Retinal pigment epithelial cell (primary cell): ENCODE measurements around the gene TMPRSS11B.

Experiments used
- DNase-seq: peaks from one replicate; pipeline ENCODE4 v3.0.0-alpha.2; 2010; ENCODE audit warnings: low read depth
- H3K4me3 ChIP-seq: 2 replicates; pipeline ENCODE4 v1.5.1; 2011; ENCODE audit warnings: mild to moderate bottlenecking, low read length, control low read depth, moderate library complexity
- CTCF ChIP-seq: conservative IDR thresholded peaks from 2 replicates; pipeline ENCODE4 v1.5.1; 2011; ENCODE audit warnings: low read depth, low read length, control low read depth, inconsistent platforms

TMPRSS11B gene

GRCh38 chr4:68278029-68278428 lies 32.5 kb upstream of the TMPRSS11B start:
- no peak for DNase-seq
- no peak for TF ChIP-seq CTCF

GRCh38 chr4:68277627-68278026 lies 32.1 kb upstream of the TMPRSS11B start:
- no peak overlapping the region for H3K4me3 ChIP-seq
- DNase-seq, result no peak
- no peak for TF ChIP-seq CTCF

More at GRCh38 chr4:68278029-68278428, 32.5 kb upstream of the TMPRSS11B start:
- no peak overlapping the region for H3K4me3 ChIP-seq

GRCh38 chr4:68272860-68273259 lies 27.4 kb upstream of the TMPRSS11B start:
- no peak for DNase-seq
- H3K4me3 ChIP-seq, result no peak overlapping the region
- TF ChIP-seq CTCF, result no peak

DNA sequence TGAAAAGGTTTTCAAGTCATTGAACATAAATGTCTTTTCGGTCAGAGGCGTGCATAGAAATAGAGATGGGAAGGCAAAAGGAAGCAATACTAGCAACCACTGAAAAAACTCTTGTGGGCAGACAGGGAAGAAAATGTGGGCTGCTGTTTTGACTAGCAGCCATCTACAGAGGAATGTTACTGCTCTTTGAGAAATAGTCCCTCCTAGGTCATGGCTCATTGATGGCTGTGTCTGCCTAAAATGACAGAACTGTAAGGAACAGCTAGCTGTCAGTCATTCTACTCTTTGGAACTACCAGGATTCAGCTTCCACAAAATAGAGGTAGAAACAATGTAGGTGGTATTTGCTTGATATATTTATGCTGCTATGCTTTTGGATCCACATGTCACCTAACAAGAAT lies 26.9 kb upstream of the TMPRSS11B start:
- no peak for DNase-seq
- H3K4me3 ChIP-seq, result peak overlapping the region; percentile 38
- no peak for TF ChIP-seq CTCF

DNA sequence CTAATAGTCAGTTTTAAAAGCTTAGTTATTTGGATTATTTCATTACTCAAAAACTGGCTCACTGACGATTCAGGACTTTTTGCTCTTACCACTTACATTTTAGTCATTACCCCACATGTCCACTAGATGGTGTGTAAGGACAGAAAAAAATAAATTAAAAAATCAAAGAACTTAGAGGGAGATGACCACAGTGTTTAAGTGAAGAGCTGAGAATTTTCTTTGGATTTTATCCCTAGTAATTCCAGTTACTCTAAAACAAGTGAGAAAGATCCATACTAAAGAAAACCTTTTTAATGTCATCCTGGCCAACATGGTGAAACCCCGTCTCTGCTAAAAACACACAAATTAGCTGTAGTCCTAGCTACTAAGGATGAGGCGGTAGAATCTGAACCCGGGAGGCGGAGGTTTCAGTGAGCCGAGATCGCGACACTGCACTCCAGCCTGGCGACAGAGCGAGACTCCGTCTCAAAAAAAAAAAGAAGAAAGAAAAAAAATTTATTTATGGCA lies 26.4 kb upstream of the TMPRSS11B start:
- DNase-seq, result no peak
- H3K4me3 ChIP-seq, result peak overlapping the region; percentile 38
- TF ChIP-seq CTCF, result peak; percentile 67

GRCh38 chr4:68267433-68267944 lies 22.0 kb upstream of the TMPRSS11B start:
- no peak overlapping the region for H3K4me3 ChIP-seq
- TF ChIP-seq CTCF, result no peak
- DNase-seq, result peak; percentile 69

- no peak for TF ChIP-seq CTCF
These were observed 19.5 kb upstream of the TMPRSS11B start for GRCh38 chr4:68264875-68265565.

More at GRCh38 chr4:68264875-68265565, 19.5 kb upstream of the TMPRSS11B start:
- DNase-seq, result no peak
- no peak overlapping the region for H3K4me3 ChIP-seq
